ENCODE results near the gene POLR3A.
A peak's percentile ranks its signal among the peaks of the same experiment; 100 is the strongest.

POLR3A gene

DNA sequence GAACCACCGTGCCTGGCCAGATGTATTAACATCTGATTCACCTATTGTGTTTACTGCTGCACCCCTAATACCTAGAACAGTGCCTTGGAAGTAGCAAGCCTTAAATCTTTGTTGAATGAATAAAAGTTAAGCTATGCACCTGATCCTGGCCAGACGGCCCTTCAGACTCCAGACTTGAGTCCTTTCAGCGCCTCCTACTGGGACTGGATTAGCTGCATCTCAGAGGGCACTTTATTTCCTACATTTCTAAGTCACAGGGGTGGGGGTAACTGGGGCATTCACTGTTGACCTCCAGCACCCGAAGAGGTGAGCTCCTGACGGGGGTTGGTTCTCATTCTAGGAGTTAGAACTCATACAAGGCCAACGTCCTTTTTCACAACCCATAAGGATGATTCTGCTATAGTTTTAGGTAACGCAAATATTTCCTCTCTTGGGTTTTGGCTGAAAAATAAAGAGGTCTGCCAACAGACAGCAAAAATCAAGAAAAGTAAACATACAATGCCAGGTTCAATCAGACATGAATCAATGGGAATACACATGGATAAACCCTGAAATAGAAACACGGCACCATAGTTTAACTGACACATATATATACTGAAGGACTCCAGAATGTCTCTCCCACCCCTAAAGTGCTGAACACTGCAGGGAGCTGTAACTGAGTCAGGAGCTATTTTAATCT is 54.8 kb downstream of the POLR3A start:
- no peak for DNase-seq

- DNase-seq, result no peak
Measured at GRCh38 chr10:77973276-77973675, 56.0 kb downstream of the POLR3A start.

- DNase-seq, result no peak
Measured at GRCh38 chr10:77972148-77972547, 57.2 kb downstream of the POLR3A start.

GRCh38 chr10:77971804-77972144 is 57.5 kb downstream of the POLR3A start:
- DNase-seq, result no peak

- DNase-seq, result peak; percentile 89
Measured at GRCh38 chr10:77970869-77971803, 58.2 kb downstream of the POLR3A start.

GRCh38 chr10:77969114-77969513 is 60.2 kb downstream of the POLR3A start:
- no peak for DNase-seq

GRCh38 chr10:77967611-77968022 is 61.7 kb downstream of the POLR3A start:
- DNase-seq, result no peak

DNA sequence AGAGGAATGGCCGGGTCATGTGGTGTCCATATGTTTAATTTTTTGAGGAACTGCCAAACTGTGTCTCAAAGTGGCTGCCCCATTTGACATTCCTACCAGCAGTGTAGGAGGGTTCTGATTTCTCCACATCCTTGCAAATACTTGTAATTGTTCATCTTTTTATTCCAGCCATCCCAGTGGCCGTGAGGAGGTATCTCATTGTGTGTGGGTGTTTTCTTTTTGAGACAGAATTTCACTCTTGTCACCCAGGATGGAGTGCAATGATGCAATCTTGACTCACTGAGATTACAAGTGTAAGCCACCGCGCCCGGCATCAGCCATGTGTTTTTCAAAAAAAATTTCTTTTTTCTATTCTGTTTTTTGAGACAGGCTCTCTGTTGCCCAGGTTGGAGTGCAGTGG is 64.0 kb downstream of the POLR3A start:
- DNase-seq, result no peak

DNA sequence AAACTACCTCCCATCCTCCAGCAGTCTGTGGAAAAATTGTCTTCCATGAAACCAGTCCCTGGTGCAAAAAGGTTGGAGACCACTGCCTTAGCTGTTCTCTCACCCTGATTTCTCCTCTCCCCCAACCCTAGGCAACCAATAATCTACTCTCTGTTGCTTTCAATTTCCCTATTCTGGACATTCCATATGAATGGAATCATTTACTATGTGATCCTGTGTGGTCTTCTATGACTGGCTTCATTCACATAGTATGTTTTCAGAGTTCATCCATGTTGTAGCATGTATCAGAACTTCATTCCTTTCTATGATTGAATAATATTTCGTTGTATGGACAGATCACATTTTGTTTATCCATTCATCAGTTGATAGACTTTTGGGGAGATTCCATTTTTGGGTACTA is 64.5 kb downstream of the POLR3A start:
- no peak for DNase-seq

DNA sequence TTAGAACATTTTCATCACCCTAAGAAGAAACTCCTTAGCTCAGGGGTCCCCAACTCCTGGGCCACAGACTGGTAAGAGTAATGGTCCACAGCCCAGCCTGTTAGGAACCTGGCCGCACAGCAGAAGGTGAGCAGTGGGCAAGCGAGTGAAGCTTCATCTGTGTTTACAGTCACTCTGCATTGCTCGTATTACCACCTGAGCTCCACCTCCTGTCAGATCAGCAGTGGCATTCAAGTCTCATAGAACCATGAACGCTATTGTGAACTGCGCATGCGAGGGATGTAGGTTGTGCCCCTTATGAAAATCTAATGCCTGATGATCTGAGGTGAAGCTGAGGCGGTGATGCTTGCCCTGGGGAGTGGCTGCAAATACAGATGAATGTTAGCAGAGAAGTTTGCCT is 65.4 kb downstream of the POLR3A start:
- DNase-seq, result no peak

GRCh38 chr10:77962350-77963146 is 66.8 kb downstream of the POLR3A start:
- DNase-seq, result no peak

DNA sequence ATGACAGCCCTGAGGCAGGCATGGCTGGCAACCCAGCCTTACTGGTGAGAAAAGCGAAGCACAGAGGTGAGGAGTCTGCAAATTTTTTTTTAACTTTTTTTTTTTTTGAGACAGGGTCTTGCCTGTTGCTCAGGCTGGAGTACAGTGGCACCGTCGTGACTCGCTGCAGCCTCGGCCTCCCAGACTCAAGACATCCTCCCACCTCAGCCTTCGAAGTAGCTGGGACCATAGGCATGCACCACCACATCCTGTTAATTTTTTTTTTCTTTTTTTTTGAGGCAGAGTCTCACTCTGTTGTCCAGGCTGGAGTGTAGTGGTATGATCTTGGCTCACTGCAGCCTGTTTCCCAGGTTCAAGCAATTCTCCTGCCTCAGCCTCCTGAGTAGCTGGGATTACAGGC is 67.6 kb downstream of the POLR3A start:
- DNase-seq, result no peak

DNA sequence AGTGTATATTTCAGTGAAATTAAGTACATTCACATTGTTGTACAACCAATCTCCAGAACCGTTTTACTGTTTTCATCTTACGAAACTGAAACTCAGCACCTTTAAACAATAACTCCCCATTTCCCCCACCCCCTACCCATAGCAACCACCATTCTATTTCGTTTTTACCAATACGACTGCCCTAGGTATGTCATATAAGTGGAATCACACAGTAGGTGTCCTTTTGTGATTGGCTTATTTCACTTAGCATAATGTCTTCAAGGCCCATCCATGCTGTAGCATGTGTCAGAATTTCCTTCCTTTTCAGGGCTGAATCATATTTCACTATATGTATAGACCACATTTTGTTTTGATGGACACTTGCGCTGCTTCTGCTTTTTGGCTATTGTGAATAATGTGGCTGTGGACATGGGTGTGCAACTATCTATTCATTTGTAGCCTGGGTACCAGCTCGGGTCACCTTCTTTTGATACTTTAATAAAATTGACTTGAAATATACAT is 68.4 kb downstream of the POLR3A start:
- DNase-seq, result no peak

DNA sequence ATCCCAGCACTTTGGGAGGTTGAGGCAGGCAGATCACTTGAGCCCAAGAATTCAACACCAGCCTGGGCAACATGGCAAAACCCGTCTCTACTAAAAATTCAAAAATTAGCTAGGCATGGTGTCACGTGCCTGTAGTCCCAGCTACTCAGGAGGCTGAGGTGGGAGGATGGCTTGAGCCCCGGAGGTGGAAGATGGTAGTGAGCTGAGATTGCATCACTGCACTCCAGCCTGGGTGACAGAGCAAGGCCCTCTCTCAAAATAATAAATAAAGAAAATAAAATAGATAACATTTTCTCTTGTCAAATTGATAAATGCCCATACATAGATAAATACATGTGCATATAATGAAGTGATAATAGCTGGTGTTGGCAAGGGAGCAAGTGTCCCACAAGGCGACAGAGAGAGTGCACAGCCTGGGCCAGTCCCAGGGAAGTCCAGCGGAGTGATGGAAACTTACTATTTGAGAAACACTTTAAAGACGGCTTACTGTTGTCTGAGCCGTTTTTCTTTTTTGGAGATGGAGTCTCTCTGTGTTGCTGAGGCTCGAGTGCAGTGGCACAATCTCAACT is 69.3 kb downstream of the POLR3A start:
- DNase-seq, result no peak

GRCh38 chr10:77959384-77959783 is 69.9 kb downstream of the POLR3A start:
- DNase-seq, result no peak

GRCh38 chr10:77955136-77955535 is 74.2 kb downstream of the POLR3A start:
- DNase-seq, result no peak

DNA sequence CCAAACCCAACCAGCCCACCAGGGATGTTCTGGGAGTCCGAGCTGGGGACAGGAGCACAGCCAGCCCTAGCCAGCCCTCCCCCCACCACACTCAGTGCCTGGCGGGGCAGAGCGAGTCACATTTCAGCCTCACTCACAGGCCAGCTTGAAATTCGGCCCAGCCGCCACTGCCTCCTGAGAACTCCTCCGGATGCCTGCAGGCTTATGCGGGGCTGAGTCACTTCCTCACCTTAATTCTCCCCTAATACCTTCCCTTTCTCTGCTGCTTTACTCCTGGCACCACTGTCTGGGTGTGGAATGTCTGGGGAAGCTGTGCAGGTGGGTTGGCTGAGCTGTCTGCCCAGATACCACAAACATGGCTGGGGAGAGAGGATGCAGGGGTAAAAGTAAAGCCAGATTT is 80.1 kb downstream of the POLR3A start:
- no peak for DNase-seq

DNA sequence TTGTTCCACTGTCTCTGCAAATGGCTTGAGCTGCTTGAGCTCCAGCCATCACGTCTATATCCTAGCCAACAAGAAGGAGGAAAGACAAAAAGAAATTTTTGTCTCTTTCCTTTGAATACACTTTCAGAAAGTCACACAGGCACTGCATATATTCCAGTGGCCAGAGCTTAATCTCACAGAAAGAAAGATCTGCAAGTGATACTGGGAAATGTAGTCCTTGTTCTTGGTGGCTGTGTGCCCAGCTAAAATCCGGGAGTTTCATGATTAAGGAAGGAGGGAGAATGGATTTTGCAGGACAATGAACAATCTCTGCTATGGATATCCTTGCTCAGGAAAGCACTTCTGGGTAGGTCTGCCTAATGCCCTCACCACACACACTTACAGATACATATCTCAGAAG is 83.2 kb downstream of the POLR3A start:
- DNase-seq, result no peak

DNA sequence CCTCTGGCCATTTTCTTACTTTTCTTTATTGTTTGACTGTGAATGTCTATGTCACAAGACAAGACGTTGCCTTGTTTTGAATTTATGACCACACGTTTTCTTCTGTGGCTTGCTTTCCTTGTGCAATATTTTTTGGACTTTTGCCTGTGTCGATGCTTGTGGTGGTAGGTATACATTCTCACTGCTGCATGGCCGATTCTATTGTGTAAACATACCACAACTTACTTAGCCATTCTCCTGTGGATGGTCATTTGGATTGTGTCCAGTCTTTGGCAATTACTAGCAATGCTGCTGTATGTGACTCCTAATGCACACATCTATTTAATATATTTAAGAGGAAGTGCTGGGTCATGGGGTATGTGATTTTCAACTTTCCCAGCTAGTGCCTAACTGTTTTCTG is 84.8 kb downstream of the POLR3A start:
- no peak for DNase-seq

GRCh38 chr10:77943121-77943901 is 86.0 kb downstream of the POLR3A start:
- peak; percentile 26 for DNase-seq

DNA sequence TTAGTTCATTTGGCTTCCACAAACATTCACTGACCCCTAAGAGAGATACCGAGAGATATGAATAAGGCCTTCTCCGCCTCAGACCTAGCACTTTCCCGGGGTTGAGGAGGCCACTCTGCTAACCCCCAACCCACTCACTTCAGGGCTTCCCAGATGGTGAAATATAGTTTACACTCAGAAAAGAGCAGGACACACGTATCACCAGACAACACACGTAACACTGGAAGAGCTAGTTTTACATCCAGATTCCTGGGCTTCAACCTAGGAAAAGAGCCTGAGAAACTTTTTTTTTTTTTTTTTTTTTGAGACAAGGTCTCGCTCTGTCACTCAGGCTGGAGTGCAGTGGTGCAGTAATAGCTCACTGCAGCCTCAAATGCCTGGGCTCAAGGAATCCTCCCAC is 87.5 kb downstream of the POLR3A start:
- no peak for DNase-seq

DNA sequence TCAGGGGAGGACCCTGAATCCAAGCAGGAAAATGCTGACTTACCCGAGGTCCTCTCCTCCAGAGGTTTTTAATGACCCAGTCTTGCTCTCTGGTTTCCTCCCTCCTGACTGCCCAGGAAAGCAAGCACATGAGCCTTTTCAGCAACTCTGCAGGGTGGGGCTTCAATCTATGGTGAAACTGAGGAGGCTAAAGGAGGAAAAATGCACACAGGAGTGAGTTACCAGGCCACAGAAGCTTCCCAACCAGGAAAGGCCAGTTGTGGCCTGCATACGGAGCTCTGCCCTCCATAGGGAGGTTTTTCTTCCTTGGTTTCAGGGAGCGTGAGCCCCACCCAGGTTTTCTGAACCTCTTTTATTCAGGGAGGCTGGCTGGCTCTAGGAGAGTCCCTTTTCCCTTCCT is 88.7 kb downstream of the POLR3A start:
- DNase-seq, result no peak
